Right atrium auricular region (tissue), 2 donors: ENCODE results near the gene GRIP2. TPM values are rescaled to one million over a fixed set of nuclear protein-coding genes. Genes with fewer than 3 reads are reported as not detected.

Experiments used
- DNase-seq: peaks from one replicate; pipeline ENCODE4 v3.0.0-alpha.2; 2019; ENCODE audit warnings: low spot score
- H3K27ac ChIP-seq, 2 donors: fragments of 200-600 bp; sonication (generic); 1 replicate in 1 of 2; 2 replicates in 1 of 2; pipeline ENCODE4 v1.5.1; 2016 to 2019
- H3K27me3 ChIP-seq, 2 donors: fragments of 200-600 bp; sonication (generic); one replicate each; pipeline versions ENCODE4 v1.5.1 to v1.6.0; 2017 to 2019
- H3K36me3 ChIP-seq: fragments of 200-600 bp; sonication (generic); one replicate; pipeline ENCODE4 v1.5.1; 2016
- H3K4me1 ChIP-seq, 2 donors: fragments of 200-600 bp; sonication (generic); one replicate each; pipeline versions ENCODE4 v1.5.1 to v1.6.0; 2017 to 2019
- H3K4me3 ChIP-seq, 2 donors: fragments of 200-600 bp; sonication (generic); 1 replicate in 1 of 2; 2 replicates in 1 of 2; pipeline ENCODE4 v1.5.1; 2017 to 2019; ENCODE audit warnings: mild to moderate bottlenecking in 1 of 2, moderate library complexity in 1 of 2
- H3K9me3 ChIP-seq, 2 donors: fragments of 200-600 bp; sonication (generic); one replicate each; pipeline ENCODE4 v1.5.1; 2019
- total RNA-seq, 2 donors: library from RNA; depleted of rRNA; stranded (reverse); fragments of >200 nt; gene quantifications; one replicate each; pipeline ENCODE4 v1.1.0, GENCODE V29; 2016
- TF ChIP-seq, protein P1 (sequence below), 2 donors: fragments of 200-600 bp; sonication (generic); IDR thresholded peaks; one replicate each; pipeline ENCODE4 v1.5.1; 2019; ENCODE audit warnings: antibody characterized with exemption in 2 of 2

GRIP2 gene
- total RNA-seq, 2 donors from 2014 or later, result 7.1 to 13.2 TPM

- Histone ChIP-seq H3K9me3 (no peaks in the 10 kb centered on the region), H3K27me3 (no peaks in the 10 kb centered on the region), H3K4me3 (no peak overlapping the region), H3K36me3 (peaks cover 49% of the 10 kb centered on the region), H3K4me1 (peaks cover 0 to 14% of the 10 kb centered on the region in 2 donors), H3K27ac (no peak overlapping the region)
- DNase-seq, result no peak
- TF ChIP-seq, protein P1, sequence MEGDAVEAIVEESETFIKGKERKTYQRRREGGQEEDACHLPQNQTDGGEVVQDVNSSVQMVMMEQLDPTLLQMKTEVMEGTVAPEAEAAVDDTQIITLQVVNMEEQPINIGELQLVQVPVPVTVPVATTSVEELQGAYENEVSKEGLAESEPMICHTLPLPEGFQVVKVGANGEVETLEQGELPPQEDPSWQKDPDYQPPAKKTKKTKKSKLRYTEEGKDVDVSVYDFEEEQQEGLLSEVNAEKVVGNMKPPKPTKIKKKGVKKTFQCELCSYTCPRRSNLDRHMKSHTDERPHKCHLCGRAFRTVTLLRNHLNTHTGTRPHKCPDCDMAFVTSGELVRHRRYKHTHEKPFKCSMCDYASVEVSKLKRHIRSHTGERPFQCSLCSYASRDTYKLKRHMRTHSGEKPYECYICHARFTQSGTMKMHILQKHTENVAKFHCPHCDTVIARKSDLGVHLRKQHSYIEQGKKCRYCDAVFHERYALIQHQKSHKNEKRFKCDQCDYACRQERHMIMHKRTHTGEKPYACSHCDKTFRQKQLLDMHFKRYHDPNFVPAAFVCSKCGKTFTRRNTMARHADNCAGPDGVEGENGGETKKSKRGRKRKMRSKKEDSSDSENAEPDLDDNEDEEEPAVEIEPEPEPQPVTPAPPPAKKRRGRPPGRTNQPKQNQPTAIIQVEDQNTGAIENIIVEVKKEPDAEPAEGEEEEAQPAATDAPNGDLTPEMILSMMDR (IDR thresholded peaks at IDR 0.05), result no peak
These were observed 93.1 kb downstream of the GRIP2 start for GRCh38 chr3:14446988-14447570.

DNA sequence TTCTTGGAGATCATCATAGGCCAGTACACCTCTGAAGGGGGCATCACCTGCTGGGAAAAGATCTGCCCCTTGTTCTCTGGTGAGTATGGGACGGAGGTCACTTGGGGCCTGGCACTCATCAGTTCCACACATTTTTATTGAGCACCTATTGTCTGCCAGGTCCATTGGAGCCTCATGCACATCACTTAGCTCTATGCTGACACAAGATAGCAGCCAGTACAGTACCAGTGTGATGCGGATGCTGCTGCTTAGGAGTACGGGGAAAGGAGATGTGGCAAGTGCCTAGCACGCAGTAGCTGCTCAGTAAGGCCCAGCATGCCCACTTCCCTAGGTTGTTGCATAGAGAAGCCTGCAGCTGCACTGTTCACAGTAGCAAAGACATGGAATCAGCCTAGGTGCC is 94.4 kb downstream of the GRIP2 start:
- TF ChIP-seq, protein P1 (IDR thresholded peaks at IDR 0.05), result no peak
- Histone ChIP-seq H3K4me3 (no peak overlapping the region), H3K9me3 (no peaks in the 10 kb centered on the region), H3K27ac (no peak overlapping the region), H3K4me1 (peaks cover 0 to 18% of the 10 kb centered on the region in 2 donors), H3K36me3 (peaks cover 46% of the 10 kb centered on the region), H3K27me3 (no peaks in the 10 kb centered on the region)
- DNase-seq, result no peak

DNA sequence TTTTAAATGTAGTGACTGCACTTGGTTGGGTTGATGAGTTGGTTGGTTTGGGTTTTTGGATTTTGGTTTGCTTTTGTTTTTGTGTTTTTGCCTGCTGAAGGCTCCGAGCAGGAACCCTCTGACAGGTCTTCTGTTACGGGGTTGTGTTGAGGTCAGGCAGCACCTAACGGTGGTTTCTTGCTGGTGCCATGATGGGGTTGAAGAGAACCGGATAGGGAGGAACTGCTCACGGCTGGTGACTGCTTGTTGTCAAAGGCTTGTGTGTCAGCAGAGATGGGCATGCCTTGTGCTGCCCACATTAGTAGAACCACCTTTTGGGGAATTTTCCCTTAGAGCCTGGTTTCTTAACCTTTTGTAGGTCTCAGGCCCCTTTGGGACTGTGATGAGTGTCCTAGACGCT is 95.8 kb downstream of the GRIP2 start:
- no peak for DNase-seq
- H3K9me3 ChIP-seq, result no peaks in the 10 kb centered on the region
- no peak overlapping the region for H3K4me3 ChIP-seq
- H3K27ac ChIP-seq, result no peak overlapping the region
- H3K36me3 ChIP-seq, result peaks cover 45% of the 10 kb centered on the region
- H3K27me3 ChIP-seq, result no peaks in the 10 kb centered on the region
- H3K4me1 ChIP-seq, result peaks cover 0 to 32% of the 10 kb centered on the region in 2 donors
- TF ChIP-seq, protein P1 (IDR thresholded peaks at IDR 0.05), result no peak

- no peak overlapping the region for H3K27ac ChIP-seq
- no peak for DNase-seq
- H3K4me1 ChIP-seq, result peaks cover 0 to 52% of the 10 kb centered on the region in 2 donors
These were observed 98.2 kb downstream of the GRIP2 start for GRCh38 chr3:14441920-14442300.

DNA sequence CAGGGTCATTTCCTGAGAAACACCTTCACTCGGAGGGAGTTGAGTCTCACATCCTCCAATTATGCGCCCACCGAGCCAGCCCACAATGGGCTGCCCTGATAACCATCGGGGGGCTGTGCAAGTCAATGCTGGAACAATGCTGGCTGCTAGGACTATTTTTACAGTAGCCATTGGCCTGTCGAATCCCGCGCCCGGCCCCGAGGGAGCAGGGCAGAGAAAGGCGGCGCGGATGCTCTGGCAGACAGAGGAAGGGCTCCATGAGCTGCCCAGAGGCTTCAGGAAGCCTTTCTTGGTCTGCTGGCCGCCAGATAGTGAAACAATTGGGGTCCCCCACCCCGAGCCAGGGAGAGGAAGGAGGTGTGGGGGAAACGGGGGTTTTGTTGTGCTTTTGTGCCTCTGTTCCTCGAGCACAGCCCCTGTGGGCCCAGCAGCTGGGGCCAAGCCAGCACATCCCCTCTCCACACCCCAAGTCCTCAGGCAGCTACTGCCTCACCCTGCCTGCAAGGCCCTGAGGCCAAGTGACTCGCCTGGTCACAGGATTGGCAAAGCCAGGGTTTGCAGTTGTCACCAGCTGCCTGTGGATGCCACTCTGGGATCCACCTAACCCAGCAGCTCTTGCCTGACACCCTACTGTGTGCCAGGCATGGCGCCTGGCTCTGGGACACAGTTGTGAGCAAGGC is 98.8 kb downstream of the GRIP2 start:
- DNase-seq, result no peak
- H3K36me3 ChIP-seq, result peaks cover 16% of the 10 kb centered on the region
- TF ChIP-seq, protein P1 (IDR thresholded peaks at IDR 0.05), result no peak
- H3K4me3 ChIP-seq, result no peak overlapping the region
- peak overlapping the region; percentile 2 to 12 for H3K27ac ChIP-seq
- H3K9me3 ChIP-seq, result no peaks in the 10 kb centered on the region
- H3K27me3 ChIP-seq, result no peaks in the 10 kb centered on the region
- H3K4me1 ChIP-seq, result peaks cover 0 to 57% of the 10 kb centered on the region in 2 donors

More at GRCh38 chr3:14441920-14442300, 98.2 kb downstream of the GRIP2 start:
- peaks cover 21% of the 10 kb centered on the region for H3K36me3 ChIP-seq
- no peaks in the 10 kb centered on the region for H3K9me3 ChIP-seq
- TF ChIP-seq, protein P1 (IDR thresholded peaks at IDR 0.05), result no peak
- H3K4me3 ChIP-seq, result no peak overlapping the region
- H3K27me3 ChIP-seq, result no peaks in the 10 kb centered on the region
